GM18511 (cell line): ENCODE measurements around the gene TSPAN18.
A peak's percentile ranks its signal among the peaks of the same experiment; 100 is the strongest.

Source experiments
- ATAC-seq: cut with Tn5 transposase; IDR thresholded peaks from one replicate; pipeline ENCODE4 v1.9.1; 2021; ENCODE audit warnings: mild to moderate bottlenecking, moderate library complexity; ENCODE audit not compliant: unreplicated experiment

TSPAN18 gene

DNA sequence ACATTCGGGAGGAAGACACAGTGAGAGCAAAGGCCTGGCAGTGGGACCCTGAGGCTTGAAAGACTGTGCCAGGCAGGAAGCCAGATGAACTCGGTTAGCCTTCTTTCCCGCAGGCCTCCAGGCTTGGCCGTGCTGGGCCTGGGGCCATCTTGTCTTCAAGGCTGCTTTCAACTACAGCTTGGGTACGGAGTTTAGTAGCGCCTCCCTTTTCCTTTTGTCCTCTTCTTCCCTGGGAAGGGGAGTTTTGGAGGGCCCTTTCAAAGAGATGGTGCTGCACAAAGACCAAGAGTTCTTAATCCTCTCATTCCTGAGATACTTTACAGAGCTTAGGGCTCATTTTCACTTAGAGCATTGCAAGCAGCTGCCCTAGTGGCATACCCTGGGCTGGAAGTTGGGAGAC lies 136.5 kb downstream of the TSPAN18 start:
- no peak for ATAC-seq

DNA sequence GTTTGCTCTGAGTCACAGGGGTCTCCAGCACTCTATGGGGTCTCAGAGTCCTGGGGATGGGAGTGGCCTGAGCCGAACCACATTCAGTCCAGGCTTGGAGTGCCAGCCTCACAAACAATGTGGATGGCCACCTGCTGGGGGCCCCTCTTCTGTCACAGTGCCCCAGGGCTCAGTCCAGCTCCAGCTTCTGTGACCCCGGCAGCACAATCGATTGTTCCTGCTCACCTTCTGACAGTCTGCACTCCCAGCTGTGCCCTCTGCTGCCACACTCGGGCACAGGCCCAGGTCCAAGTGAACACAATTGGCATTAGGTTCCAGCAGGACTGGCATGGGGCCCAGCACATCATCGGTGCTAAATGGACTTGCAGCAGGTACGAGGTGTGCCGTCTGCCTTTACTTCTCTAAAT lies 139.1 kb downstream of the TSPAN18 start:
- no peak for ATAC-seq

DNA sequence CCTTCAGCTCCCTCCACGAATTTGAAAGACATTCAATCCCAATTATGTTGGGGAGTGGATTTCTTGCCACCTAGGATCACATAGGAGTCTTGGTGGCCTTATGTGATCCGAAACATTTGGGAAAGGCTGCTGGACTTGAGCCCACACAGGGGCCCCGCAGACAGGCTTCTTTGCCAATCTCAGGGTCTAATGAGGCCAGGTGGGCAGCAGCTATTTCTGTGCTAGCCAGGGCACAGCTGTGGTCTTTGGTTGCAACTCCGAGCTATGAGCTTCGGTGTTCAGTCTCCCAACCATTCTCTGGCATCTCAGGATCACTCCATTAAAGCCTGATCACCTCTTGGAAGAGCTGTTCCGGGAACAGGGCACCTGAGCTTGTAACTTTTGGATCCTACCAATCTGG lies 139.5 kb downstream of the TSPAN18 start:
- ATAC-seq, result no peak

DNA sequence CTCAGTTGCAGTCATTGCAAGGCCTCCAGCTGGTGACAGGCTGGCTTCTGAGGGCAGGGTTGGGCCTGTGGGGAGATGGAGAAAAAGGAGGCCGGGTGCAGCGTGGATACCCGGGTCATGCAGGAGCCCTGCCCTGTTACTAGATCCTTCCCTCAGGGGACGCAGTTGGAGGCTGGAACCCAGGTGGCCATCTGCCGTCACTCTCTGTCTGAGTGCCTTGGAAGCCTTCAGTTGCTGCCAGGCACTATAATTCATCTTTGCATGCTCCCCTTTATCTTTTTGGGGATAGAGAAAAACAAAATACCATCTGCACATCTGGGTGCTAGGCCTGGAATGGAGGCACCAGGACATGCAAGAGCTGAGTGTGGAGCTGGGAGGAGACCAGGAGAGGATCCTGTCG lies 141.3 kb downstream of the TSPAN18 start:
- ATAC-seq, result no peak

DNA sequence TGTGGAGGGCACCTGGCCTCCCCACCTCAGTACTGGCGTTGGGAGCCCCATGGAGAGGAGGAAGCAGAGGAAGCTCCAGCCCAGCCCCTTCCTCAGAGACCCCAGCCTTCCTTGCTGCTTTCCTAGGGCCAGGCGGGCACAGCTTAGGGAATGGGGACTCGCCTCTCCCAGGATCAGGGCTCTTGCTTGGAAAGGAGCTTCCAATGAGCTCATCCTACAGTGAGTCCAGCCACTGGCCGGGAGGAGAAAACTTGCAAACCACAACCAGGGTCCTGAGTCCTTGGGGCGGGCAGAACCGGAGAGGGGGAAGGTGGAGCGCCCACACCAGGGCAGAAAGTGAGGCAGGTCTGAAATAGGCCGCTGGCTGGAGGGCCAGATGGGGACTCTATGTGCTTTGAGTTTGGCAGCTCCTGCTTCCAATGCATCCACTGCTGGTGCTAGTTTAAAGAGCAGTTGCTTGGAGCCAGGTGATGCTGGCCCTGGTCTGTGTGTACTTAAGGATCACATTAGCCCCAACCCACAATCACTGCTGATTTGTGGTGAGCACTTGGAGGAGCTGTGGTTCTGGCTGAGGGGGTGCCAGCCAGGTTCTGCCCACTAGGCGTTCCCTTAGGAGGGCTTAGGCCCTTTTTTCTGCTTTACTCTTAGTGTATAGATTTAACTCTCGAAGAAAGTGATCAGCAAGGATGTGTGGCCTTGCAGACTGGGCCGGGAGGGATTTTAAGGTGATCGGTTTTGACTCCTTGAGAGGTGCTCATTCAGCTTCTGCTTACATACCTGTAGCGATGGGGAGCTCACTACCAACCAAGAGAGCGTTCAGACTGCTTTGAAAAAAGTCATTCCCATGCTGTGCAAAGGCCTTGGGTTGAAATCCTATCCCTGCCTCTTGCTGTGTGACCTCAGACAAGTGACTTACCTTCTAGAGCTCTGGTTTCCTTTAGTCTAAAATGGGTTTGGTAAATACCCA lies 142.0 kb downstream of the TSPAN18 start:
- ATAC-seq, result no peak

DNA sequence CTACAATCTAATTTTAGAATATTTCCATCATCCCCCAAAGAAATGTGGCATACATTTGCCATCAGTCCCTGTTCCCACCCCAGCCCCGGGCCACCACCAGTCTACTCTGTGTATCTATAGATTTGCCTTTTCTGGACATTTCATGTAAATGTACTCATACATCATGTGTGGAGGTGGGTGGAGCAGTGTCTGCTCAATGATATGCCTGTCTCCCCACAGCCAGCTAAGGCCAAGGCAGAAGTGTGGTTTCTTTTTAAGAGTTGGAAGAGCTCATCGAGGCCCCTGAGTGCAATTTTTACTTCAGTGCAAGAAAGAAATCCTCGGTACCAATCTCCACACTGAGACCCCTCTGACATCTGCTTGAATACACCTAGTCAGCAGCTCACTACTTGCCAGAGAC lies 143.4 kb downstream of the TSPAN18 start:
- no peak for ATAC-seq

DNA sequence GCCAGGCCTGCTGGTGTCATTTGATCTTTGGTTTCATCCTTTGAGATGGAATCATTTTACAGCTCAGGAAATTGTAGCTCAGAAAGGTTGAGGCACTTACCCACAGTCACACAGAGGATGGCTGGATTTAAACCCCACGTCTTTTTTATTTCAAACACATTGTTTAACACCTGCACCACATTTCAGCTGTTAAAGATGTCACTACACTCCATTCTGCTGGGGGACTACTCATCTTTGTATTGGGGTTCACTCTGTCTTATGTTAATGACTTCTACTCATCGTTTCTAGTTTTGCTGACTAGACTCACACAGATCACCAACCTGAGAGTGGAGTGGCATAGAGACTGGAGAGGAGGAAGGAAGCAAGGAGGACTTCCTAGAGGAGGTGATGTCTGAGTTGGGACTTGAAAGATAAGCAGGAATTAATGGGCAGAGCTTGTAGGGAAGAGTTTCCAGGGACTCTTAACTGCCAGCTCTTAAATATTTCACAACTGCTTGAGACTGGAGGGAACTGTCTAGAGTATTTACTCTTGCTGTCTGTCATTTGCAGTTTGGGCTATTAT lies 143.9 kb downstream of the TSPAN18 start:
- ATAC-seq, result no peak

DNA sequence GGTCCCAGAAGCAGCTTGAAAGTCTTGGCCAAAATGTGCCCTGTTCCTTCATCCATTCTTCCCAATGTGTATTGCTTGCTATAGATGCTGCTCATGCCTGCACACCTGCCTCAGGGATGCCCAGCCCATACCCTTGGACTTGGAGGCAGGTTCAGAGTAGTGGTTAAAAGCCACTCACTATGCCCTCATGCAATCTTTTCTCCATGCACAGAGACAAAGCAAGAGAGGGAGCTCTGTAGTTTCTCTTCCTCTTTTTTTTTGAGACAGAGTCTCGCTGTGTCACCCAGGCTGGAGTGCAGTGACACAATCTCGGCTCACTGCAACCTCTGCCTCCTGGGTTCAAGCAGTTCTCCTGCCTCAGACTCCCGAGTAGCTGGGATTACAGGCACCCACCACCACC lies 144.9 kb downstream of the TSPAN18 start:
- peak; percentile 96 for ATAC-seq

DNA sequence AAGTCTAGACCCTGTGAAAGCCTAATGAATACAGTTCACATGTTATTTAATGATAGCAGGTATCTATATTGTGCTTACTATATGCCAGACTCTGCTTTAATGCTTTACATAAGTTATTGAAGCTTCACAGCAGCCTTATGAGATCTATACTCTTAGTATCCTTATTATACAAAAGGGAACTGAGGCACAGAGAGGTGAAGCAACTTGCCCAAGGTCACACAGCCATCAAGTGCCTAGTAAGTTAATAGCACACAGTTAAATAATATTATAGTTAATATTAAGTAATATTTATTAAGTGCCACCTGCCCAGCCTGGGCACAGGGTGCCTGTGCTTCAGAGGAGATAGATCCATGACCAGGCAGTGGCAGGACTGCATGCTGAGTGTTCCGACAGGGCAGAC lies 145.8 kb downstream of the TSPAN18 start:
- no peak for ATAC-seq

DNA sequence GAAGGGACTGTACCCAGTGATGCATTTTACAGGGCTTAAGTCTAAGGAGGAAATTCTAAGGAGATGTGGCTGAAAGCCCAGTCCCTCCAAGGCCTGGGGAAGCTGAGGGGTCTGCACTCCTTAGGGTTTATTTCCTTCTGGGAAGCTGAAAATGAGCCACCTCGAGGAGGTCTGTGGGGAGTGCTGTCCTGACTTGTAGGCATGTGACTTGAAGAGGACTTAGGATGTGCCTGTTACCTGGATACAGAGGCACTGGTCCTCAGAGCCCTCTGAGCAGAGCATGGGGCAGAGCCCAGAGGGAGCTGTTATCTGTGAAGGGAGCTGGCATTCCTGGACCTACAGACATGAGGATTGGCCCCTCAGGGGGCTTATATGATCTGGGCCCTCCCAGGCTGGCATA lies 146.8 kb downstream of the TSPAN18 start:
- ATAC-seq, result no peak

DNA sequence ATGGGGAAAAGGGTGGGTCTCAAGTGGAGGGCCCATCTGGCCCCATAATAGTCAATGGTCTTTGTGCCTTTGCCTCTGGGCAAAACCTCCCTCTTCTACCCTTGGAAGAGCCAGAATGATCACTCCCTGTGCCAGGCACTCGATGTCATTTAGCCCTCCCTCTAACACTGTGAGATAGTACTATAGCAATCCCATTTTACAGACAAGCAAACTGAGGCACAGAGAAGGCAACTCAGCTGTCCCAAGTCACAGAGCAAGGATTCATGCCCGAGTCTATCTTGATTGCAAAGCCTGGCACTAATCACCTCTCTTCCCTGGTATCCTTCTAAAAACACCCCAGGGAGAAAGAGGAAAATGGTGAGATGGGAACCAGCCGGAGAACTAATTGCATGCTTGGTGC lies 147.5 kb downstream of the TSPAN18 start:
- ATAC-seq, result no peak

DNA sequence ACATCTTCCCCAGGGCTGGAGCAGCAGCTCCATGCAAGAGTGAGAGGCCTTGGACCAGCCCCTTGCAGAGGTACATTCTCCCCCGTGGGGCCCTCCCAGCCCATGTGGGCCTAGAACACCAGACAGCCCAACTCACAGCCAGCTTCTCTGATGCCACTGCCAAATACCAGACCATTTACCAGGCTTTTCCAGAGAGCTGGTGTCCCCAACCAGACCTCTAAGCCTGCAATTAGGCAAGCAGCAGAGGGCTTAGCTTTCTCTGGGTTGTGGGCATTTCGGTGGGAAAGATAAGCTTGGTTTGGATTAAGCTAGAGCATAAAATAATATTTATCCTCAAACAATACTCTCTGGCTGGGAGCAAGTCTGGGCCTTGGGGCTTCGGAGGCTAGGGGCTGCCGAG lies 148.3 kb downstream of the TSPAN18 start:
- no peak for ATAC-seq

DNA sequence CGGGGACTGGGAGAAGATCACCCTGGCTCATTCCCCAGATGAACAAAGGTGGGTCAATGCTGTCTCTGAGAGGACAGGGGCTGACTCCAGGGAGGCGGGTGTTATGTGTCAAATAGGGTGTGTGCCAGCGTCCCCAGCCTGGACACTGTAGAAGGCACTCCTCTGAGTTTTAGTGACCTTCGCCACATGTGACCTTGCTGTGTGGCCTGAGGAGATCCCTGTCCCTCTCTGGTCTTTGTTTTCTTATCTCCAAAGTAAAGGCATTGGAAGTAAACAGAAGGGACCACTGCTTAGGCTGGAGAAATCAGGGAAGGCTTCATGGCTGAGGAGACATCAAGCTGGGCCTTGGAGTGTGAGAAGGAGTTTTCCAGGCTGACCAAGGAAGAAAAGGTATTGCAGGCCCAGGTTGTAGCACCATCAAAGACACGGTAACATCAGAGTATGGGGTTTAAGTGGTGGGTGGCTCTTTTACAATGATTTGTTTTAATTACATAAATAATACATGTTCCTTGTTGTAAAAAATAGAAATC lies 149.5 kb downstream of the TSPAN18 start:
- no peak for ATAC-seq

DNA sequence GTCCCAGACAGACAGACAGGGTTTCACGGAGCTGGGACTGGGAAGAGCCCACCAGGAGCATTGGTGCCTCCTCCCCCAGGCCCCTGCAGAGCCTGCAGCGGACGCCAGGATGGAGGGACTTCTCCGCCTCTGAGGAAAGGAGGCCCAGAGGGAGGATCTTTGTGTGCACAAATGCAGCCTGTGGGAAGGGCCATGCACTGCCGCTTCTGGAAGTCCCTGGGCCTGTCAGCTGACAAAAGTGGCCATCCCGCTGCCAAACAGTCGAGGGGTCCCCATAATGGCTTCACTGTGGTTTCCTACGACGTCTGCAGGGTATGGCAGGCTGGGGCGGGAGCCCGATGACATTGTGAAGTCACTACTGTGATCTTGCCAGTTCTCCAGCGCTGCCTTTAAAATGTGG lies 150.1 kb downstream of the TSPAN18 start:
- ATAC-seq, result no peak

DNA sequence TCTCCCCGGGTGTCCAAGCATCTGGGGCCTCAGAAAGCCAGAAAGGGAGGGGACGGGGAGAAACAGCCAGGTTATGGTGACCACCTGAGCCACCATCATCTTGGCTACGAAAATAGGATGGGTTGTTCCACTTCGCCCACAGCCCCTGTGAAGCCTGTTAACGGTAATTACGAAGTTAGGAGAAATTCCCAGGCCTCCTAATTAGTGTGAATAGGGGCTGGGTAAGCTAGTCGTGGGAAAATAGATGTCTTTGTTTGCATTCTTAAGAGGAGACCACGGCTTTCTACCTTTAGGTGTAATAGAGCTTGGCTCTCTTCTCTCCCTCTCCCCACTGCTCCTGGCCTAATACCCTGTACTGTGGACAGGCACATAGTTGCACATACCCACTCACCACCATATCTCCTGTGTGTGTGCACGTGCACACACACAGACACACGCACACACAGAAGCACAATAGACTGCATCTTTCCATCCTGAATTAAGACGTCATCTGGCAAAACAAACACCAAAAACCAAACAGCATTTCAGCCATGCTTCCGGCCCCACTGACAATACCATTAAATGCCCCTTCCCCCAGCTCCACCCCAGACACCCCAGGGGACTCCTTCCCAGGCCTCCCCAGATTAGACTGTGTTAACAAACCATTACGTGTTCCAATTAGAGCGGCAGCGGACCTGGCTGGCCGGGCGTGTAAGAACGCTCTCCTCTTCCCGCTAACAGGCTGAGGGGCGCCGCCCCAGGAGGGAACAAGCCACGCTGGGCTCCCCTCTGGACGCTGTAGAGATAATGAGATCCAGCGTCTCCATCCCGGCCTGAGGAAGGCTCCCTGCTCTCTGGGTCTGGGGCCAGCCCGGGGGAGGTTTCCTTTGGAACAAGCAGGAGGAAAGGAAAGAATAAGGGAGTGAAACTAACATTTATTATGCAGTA lies 151.1 kb downstream of the TSPAN18 start:
- ATAC-seq, result no peak

DNA sequence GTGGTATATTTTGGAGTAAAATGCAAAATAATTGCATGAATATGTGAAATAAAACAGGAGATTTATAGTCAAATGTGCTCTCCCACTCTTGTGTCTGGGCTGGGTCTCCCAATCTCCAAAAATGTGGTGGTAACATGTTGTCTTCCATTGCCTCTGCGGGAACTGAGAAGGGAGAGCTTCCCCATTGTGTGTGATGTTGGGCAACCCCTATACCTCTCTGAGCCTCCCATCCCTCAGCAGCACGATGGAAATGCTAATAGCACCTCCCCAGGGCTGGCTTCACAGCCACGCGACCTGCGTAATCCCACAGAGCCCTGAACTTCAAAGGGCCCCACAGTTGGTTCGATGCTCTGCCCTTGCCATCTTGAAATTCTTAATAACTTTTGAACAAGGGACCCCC lies 151.9 kb downstream of the TSPAN18 start:
- no peak for ATAC-seq

DNA sequence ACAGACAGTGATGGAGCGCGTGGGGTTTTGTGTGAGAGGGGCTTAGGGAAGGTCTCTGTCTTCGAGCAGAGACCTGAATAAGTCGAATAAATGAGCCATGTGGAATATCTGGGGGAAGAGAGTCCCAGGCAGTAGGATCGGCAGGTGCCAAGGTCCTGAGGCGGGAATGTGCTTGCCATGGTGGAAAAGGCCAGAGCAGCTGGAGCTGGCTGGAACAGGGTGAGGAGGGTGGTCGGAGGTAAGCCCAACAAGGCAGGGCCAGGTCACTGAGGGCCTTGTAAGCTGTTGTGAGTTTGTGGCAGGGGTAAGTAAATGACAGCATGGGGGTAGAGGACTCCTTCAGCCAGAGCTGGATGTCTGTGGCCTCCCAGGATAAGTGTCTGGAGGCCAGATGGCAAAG lies 152.7 kb downstream of the TSPAN18 start:
- no peak for ATAC-seq

DNA sequence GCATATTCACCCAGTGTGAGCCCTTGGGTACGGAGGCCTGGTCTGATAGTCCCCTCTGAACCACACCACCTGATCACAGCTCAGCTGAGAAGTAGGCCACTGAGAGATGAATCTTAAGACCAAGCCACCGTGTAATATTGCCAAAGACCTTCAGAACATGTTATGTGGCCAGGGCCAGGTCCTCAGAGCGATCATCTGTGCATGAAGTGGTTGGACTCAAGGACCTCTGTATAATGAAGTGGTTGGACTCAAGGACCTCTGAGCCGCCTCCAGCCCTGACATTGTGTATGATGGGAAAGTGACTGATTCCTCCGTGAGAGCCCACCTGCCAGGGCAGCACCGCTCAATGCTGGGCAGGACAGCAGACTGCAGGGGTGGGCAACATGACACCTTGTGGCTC lies 153.7 kb downstream of the TSPAN18 start:
- ATAC-seq, result no peak

DNA sequence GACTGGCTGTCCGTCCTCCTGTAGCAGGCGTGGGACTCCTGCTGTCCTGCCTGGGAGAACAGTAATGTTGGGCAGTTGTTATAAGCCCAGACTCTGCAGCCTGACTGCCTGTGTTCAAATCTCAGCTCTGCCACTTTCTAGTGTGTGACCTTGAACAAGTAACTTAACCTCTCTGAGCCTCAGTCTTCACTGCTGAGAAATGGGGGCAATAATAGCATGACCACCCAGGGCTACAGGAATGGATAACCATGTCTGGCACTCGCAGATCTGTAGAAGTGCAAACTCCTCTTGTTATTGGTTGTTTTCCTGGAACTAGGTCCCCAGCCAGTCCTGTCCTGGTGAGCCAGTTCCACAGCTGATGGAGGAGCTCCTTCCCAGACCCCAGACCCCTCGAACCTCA lies 154.2 kb downstream of the TSPAN18 start:
- ATAC-seq, result no peak

DNA sequence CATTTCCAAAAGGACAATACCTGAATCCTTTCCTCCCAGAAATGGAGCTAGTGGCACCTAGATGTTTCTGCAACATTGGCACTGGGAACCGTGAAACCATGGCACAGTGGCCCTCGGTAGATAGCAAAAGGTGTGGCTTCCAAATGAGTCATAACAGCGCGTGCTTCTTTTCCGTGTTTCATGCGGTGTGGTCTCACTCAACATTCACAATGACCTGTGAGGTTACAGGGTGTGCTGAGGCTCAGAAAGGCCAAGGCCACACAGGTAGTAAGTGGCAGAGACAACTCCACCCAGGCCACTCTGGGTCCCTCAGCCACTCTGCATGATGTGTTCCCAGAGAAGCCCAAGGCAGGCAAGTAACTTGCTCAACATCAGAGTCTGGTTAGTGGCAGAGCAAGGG lies 156.5 kb downstream of the TSPAN18 start:
- no peak for ATAC-seq

DNA sequence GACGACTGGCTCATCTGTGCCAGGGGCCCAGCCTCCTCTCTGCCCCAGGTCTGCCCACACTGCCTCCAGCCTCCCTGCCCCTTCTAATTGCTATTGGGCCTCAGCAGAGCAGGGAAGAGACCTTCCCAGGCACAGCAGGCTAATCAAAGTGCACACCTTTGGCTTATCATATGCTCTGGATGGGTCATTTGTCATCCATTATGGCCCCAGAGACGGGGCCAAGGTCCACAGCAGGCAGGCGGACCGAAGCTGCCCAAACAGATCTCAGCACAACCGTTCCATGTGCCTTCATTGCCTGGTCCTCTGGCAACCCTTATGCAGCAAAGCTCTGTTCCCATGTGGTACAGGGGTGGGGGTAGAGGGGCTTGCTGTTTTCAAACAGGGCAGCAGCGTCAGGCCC lies 157.3 kb downstream of the TSPAN18 start:
- ATAC-seq, result no peak
